Retinal pigment epithelial cell (primary cell): Measurements from ENCODE around the gene SEMA3E.

ENCODE experiments used
- DNase-seq: peaks from one replicate; pipeline ENCODE4 v3.0.0-alpha.2; 2010; ENCODE audit warnings: low read depth
- H3K4me3 ChIP-seq: 2 replicates; pipeline ENCODE4 v1.5.1; 2011; ENCODE audit warnings: mild to moderate bottlenecking, low read length, control low read depth, moderate library complexity
- CTCF ChIP-seq: conservative IDR thresholded peaks from 2 replicates; pipeline ENCODE4 v1.5.1; 2011; ENCODE audit warnings: low read depth, low read length, control low read depth, inconsistent platforms

The SEMA3E gene

GRCh38 chr7:83519240-83519639 lies 129.7 kb downstream of the SEMA3E start:
- TF ChIP-seq CTCF = no peak
- no peak for DNase-seq
- no peak overlapping the region for H3K4me3 ChIP-seq

- no peak for TF ChIP-seq CTCF
- no peak for DNase-seq
- no peak overlapping the region for H3K4me3 ChIP-seq
These were observed 131.8 kb downstream of the SEMA3E start for GRCh38 chr7:83517035-83517700.

- no peak for TF ChIP-seq CTCF
- DNase-seq = no peak
- no peak overlapping the region for H3K4me3 ChIP-seq
These were observed 134.0 kb downstream of the SEMA3E start for GRCh38 chr7:83514977-83515376.

- TF ChIP-seq CTCF = no peak
These were observed 139.5 kb downstream of the SEMA3E start for GRCh38 chr7:83509255-83510021.

GRCh38 chr7:83504330-83504729 lies 144.6 kb downstream of the SEMA3E start:
- TF ChIP-seq CTCF = no peak
- H3K4me3 ChIP-seq = no peak overlapping the region
- no peak for DNase-seq

More at GRCh38 chr7:83509255-83510021, 139.5 kb downstream of the SEMA3E start:
- DNase-seq = no peak
- H3K4me3 ChIP-seq = no peak overlapping the region

- no peak for DNase-seq
- no peak overlapping the region for H3K4me3 ChIP-seq
- no peak for TF ChIP-seq CTCF
These were observed 146.3 kb downstream of the SEMA3E start for GRCh38 chr7:83502636-83503035.

GRCh38 chr7:83494683-83495082 lies 154.3 kb downstream of the SEMA3E start:
- H3K4me3 ChIP-seq = no peak overlapping the region
- TF ChIP-seq CTCF = no peak
- DNase-seq = no peak
